Spleen (tissue), 7 donors: ENCODE results near the gene TRMT13.

Experiments used
- POLR2A ChIP-seq, 3 donors: fragments of 450-650 bp; IDR thresholded peaks; one replicate each; pipeline ENCODE4 v1.5.1; 2017; ENCODE audit warnings: antibody characterized with exemption in 3 of 3, mild to moderate bottlenecking in 1 of 3
- POLR2AphosphoS5 ChIP-seq, 3 donors: sonication (generic); formaldehyde crosslinking; IDR thresholded peaks; one replicate each; pipeline ENCODE4 v1.5.1; 2017; ENCODE audit warnings: antibody characterized with exemption in 3 of 3
- TF ChIP-seq, protein P1 (sequence below), 11 experiments: fragments of 200-600 bp in 7 of 11; fragments of 450-650 bp in 4 of 11; sonication (generic) in 4 of 11; IDR thresholded peaks in 8 of 11; conservative IDR thresholded peaks in 3 of 11; 1 replicate in 7 of 11; 2 replicates in 4 of 11; pipeline versions ENCODE4 v1.4.0 to v1.8.0; 2016 to 2021; ENCODE audit warnings: antibody characterized with exemption in 11 of 11, inconsistent platforms in 4 of 11, mild to moderate bottlenecking in 1 of 11
- donor health status: DM: no; HTN: no; CAD: no; lungs with moderate emphysema.
- donor health status: DM: no; HTN: no; CAD: no.
- donor health status: DM: no; HTN: no; CAD: no.

DNA sequence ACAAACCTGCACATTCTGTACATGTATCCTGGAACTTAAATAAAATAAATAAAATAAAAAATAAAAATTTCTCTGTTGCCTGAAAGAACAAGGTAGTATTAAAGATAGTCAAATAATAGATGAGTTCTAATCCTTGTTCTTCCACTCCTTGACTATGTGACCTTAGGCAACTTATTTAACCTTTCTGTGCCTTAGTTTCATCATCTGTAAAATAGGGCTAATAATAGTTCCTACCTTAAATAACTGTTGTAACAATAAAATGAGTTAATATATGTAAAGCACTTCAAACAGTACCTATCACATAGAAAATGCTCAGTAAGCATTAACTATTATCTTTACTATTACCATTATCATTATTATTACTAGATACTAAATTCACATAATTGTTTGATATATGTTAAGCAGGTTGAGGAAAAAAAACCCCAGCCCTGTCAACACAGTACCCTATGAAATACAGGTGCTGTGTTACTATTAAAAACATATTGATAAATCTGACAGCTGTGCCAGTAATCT is 23.4 kb upstream of the TRMT13 start:
- TF ChIP-seq, protein P1, sequence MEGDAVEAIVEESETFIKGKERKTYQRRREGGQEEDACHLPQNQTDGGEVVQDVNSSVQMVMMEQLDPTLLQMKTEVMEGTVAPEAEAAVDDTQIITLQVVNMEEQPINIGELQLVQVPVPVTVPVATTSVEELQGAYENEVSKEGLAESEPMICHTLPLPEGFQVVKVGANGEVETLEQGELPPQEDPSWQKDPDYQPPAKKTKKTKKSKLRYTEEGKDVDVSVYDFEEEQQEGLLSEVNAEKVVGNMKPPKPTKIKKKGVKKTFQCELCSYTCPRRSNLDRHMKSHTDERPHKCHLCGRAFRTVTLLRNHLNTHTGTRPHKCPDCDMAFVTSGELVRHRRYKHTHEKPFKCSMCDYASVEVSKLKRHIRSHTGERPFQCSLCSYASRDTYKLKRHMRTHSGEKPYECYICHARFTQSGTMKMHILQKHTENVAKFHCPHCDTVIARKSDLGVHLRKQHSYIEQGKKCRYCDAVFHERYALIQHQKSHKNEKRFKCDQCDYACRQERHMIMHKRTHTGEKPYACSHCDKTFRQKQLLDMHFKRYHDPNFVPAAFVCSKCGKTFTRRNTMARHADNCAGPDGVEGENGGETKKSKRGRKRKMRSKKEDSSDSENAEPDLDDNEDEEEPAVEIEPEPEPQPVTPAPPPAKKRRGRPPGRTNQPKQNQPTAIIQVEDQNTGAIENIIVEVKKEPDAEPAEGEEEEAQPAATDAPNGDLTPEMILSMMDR (IDR thresholded peaks at IDR 0.05 in 8 of 11, conservative IDR thresholded peaks at IDR 0.05 in 3 of 11) = no peak
- TF ChIP-seq POLR2A (IDR thresholded peaks at IDR 0.05) (no peak), POLR2AphosphoS5 (IDR thresholded peaks at IDR 0.05) (no peak)
